CD14-positive monocyte (primary cell): ENCODE data around the gene BLM. TPM values are rescaled to one million over a fixed set of nuclear protein-coding genes. Genes with fewer than 3 reads are reported as not detected.

Experiments
- DNase-seq, 3 donors: peaks; one replicate each; pipeline ENCODE4 v3.0.0-alpha.2; 2011 to 2022
- H2AFZ ChIP-seq: 2 replicates; pipeline ENCODE4 v1.6.0; 2012; ENCODE audit warnings: mild to moderate bottlenecking, low read depth, low read length, inconsistent platforms; ENCODE audit not compliant: insufficient read depth, poor library complexity, severe bottlenecking
- H3K27ac ChIP-seq, 2 donors: 1 replicate in 1 of 2; 2 replicates in 1 of 2; pipeline ENCODE4 v1.5.1; 2012 to 2013; ENCODE audit warnings: low read length in 2 of 2, control low read depth in 1 of 2, inconsistent platforms in 1 of 2, low read depth in 1 of 2, mild to moderate bottlenecking in 1 of 2
- H3K27me3 ChIP-seq, 2 donors: one replicate each; pipeline versions ENCODE4 v1.6.0 to v1.6.1; 2011 to 2013; ENCODE audit warnings: low read length in 2 of 2; ENCODE audit not compliant: control insufficient read depth in 2 of 2, insufficient read depth in 2 of 2
- H3K36me3 ChIP-seq, 2 donors: replicated peaks in 1 of 2; 1 replicate in 1 of 2; 2 replicates in 1 of 2; pipeline versions ENCODE4 v1.5.1 to v1.6.1; 2012 to 2013; ENCODE audit warnings: low read length in 2 of 2, control low read depth in 1 of 2, inconsistent platforms in 1 of 2, mild to moderate bottlenecking in 1 of 2; ENCODE audit not compliant: insufficient read depth in 2 of 2, control insufficient read depth in 1 of 2
- H3K4me1 ChIP-seq, 2 donors: 1 replicate in 1 of 2; 2 replicates in 1 of 2; pipeline versions ENCODE4 v1.5.1 to v1.6.1; 2012 to 2013; ENCODE audit warnings: low read length in 2 of 2, control low read depth in 1 of 2, inconsistent platforms in 1 of 2, mild to moderate bottlenecking in 1 of 2, moderate library complexity in 1 of 2; ENCODE audit not compliant: insufficient read depth in 2 of 2, control insufficient read depth in 1 of 2
- H3K4me2 ChIP-seq: replicated peaks from 2 replicates; pipeline ENCODE3; 2012; ENCODE audit warnings: low read length, moderate library complexity, mild to moderate bottlenecking; ENCODE audit not compliant: poor library complexity, severe bottlenecking; ENCODE audit errors: extremely low read depth
- H3K4me3 ChIP-seq, 3 experiments: fragments of 200-600 bp in 1 of 3; sonication (generic) in 1 of 3; replicated peaks in 1 of 3; 1 replicate in 2 of 3; 2 replicates in 1 of 3; pipeline ENCODE4 v1.5.1; 2011 to 2013; ENCODE audit warnings: low read length in 3 of 3, mild to moderate bottlenecking in 3 of 3, control low read depth in 2 of 3, low read depth in 2 of 3, inconsistent platforms in 1 of 3, moderate library complexity in 1 of 3
- H3K79me2 ChIP-seq: 2 replicates; pipeline ENCODE4 v1.6.0; 2012; ENCODE audit warnings: mild to moderate bottlenecking, control low read depth, inconsistent platforms, low read length, moderate library complexity; ENCODE audit not compliant: insufficient read depth
- H3K9ac ChIP-seq: 2 replicates; pipeline ENCODE4 v1.6.0; 2017; ENCODE audit warnings: low read length, mild to moderate bottlenecking; ENCODE audit not compliant: insufficient read depth, poor library complexity, severe bottlenecking
- H3K9me3 ChIP-seq, 2 donors: replicated peaks in 1 of 2; 1 replicate in 1 of 2; 2 replicates in 1 of 2; pipeline versions ENCODE4 v1.5.1 to v1.6.1; 2012 to 2013; ENCODE audit warnings: low read length in 2 of 2, control low read depth in 1 of 2; ENCODE audit not compliant: control insufficient read depth in 1 of 2, insufficient read depth in 1 of 2
- H4K20me1 ChIP-seq: 2 replicates; pipeline ENCODE4 v1.6.0; 2012; ENCODE audit warnings: mild to moderate bottlenecking, low read length, control low read depth, moderate library complexity; ENCODE audit not compliant: insufficient read depth
- H3K27ac Mint-ChIP-seq, 7 donors: one replicate each; pipeline ENCODE4 v1.8.0; 2020; ENCODE audit warnings: mild to moderate bottlenecking in 7 of 7, mixed read lengths in 7 of 7, moderate library complexity in 6 of 7, inconsistent platforms in 2 of 7
- H3K27me3 Mint-ChIP-seq, 3 donors: one replicate each; pipeline ENCODE4 v1.8.0; 2021 to 2022; ENCODE audit warnings: low read depth in 3 of 3, mild to moderate bottlenecking in 3 of 3, mixed read lengths in 3 of 3, moderate library complexity in 3 of 3, inconsistent platforms in 1 of 3
- H3K36me3 Mint-ChIP-seq, 2 donors: one replicate each; pipeline ENCODE4 v1.8.0; 2020; ENCODE audit warnings: mixed read lengths in 2 of 2, inconsistent platforms in 1 of 2, mild to moderate bottlenecking in 1 of 2
- H3K4me1 Mint-ChIP-seq: one replicate; pipeline ENCODE4 v1.8.0; 2020; ENCODE audit warnings: mild to moderate bottlenecking, mixed read lengths
- H3K4me3 Mint-ChIP-seq, 2 donors: one replicate each; pipeline ENCODE4 v1.8.0; 2020; ENCODE audit warnings: mild to moderate bottlenecking in 2 of 2, mixed read lengths in 2 of 2, moderate library complexity in 1 of 2
- H3K9me3 Mint-ChIP-seq, 7 donors: one replicate each; pipeline ENCODE4 v1.8.0; 2020 to 2022; ENCODE audit warnings: mixed read lengths in 7 of 7, mild to moderate bottlenecking in 6 of 7, moderate library complexity in 6 of 7, inconsistent platforms in 2 of 7
- WGBS: methylation state at CpG from one replicate; pipeline ENCODE4 v1.1.5; 2013; ENCODE audit warnings: missing lambda C conversion rate; ENCODE audit not compliant: insufficient coverage; 5-methylcytosine and 5-hydroxymethylcytosine counted together
- intact Hi-C, 2 donors: fragments of 100-400 bp; cut with micrococcal nuclease; formaldehyde crosslinking; loops; one replicate each; pipeline versions ENCODE4 v1.15.0 to v1.15.1; 2023
- polyA plus RNA-seq, 3 donors: library from polyadenylated mRNA; depleted of rRNA in 1 of 3; unstranded in 2 of 3; stranded (reverse) in 1 of 3; fragments of 300-500 nt in 2 of 3; fragments of >200 nt in 1 of 3; fragmentation: Illumina TruSeq in 2 of 3; gene quantifications; 1 replicate in 2 of 3; 2 replicates in 1 of 3; pipeline ENCODE4 v1.2.3, GENCODE V29; 2012 to 2021
- TF ChIP-seq, protein P1 (sequence below): fragments of 200-600 bp; IDR thresholded peaks from one replicate; pipeline ENCODE4 v1.8.0; 2022; ENCODE audit warnings: antibody characterized with exemption, mild to moderate bottlenecking

The BLM gene
- polyA plus RNA-seq, 3 donors: 0.69 to 2.3 (median 1.2) TPM

DNA sequence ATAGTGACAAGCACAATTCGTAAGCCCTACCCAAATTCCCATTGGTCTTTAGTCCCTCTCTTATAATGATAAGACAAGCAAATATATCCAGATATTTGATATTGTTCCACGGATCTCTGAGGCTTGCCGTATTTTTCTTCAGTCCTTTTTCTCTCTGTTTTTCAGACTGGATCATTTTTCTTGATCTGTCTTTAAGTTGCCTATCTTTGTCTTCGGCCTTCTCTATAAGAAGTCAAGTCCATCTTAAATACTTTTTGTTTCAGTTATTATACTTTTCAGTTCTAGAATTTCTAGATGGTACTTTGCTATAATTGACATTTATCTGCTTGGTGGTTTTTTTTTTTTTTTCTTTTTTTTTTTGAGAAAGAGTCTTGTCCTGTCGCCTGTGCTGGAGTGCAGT lies 13.7 kb upstream of the BLM start:
- H3K9me3 ChIP-seq: no peaks in the 10 kb centered on the region
- TF ChIP-seq, protein P1, sequence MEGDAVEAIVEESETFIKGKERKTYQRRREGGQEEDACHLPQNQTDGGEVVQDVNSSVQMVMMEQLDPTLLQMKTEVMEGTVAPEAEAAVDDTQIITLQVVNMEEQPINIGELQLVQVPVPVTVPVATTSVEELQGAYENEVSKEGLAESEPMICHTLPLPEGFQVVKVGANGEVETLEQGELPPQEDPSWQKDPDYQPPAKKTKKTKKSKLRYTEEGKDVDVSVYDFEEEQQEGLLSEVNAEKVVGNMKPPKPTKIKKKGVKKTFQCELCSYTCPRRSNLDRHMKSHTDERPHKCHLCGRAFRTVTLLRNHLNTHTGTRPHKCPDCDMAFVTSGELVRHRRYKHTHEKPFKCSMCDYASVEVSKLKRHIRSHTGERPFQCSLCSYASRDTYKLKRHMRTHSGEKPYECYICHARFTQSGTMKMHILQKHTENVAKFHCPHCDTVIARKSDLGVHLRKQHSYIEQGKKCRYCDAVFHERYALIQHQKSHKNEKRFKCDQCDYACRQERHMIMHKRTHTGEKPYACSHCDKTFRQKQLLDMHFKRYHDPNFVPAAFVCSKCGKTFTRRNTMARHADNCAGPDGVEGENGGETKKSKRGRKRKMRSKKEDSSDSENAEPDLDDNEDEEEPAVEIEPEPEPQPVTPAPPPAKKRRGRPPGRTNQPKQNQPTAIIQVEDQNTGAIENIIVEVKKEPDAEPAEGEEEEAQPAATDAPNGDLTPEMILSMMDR: no peak
- Mint-ChIP-seq H3K36me3 (peaks cover 3 to 10% of the 10 kb centered on the region in 2 donors), H3K27ac (no peak overlapping the region), H3K27me3 (peaks cover 0 to 3% (median 0%) of the 10 kb centered on the region in 3 donors), H3K4me1 (peaks cover 35% of the 10 kb centered on the region), H3K9me3 (peaks cover 0 to 3% (median 0%) of the 10 kb centered on the region in 7 donors), H3K4me3 (no peak overlapping the region)
- intact Hi-C loops: loop anchor here in 1 of 2 donors (5.0 kb wide), 2 partner anchors 36 to 184 kb away; no protein-coding TSS in a partner anchor
- no peaks in the 10 kb centered on the region for H4K20me1 ChIP-seq
- no peaks in the 10 kb centered on the region for H3K79me2 ChIP-seq
- H3K4me3 ChIP-seq: no peak overlapping the region
- peaks cover 22 to 25% of the 10 kb centered on the region in 2 donors for H3K4me1 ChIP-seq
- H2AFZ ChIP-seq: no peak overlapping the region
- no peak overlapping the region for H3K4me2 ChIP-seq
- 94% methylated on average over 2 of the region's 5 CpGs for WGBS
- DNase-seq: no peak
- H3K27me3 ChIP-seq: no peaks in the 10 kb centered on the region
- H3K9ac ChIP-seq: no peak overlapping the region
- no peaks in the 10 kb centered on the region for H3K36me3 ChIP-seq
- no peak overlapping the region for H3K27ac ChIP-seq

DNA sequence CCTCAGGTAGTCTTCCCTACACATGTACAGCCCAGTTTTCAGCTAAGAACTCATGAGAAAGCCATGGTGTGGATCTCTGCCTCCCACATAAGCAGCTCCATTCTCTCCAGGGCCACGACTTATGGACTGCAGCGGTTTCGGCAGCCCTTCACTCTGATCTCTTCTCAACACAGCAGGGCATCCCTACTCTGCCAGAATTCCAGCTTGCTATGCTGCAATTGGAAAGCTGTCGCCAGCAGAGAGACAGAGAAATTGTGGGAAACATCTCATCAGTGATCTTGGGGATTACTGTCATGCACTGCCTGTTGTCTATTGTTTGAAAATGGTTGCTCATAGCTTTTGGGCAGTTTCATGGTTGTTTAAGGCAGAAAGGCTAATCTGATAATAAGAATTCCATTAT lies 11.9 kb upstream of the BLM start:
- Histone ChIP-seq H3K79me2 (no peaks in the 10 kb centered on the region), H3K27me3 (no peaks in the 10 kb centered on the region), H2AFZ (no peak overlapping the region), H3K4me1 (peaks cover 22 to 23% of the 10 kb centered on the region in 2 donors), H3K4me2 (no peak overlapping the region), H3K9me3 (no peaks in the 10 kb centered on the region), H3K27ac (no peak overlapping the region), H3K36me3 (no peaks in the 10 kb centered on the region), H4K20me1 (no peaks in the 10 kb centered on the region), H3K4me3 (no peak overlapping the region), H3K9ac (no peak overlapping the region)
- Mint-ChIP-seq H3K4me3 (no peak overlapping the region), H3K9me3 (peaks cover 0 to 2% (median 0%) of the 10 kb centered on the region in 7 donors), H3K36me3 (peaks cover 4 to 10% of the 10 kb centered on the region in 2 donors), H3K27ac (no peak overlapping the region), H3K4me1 (peaks cover 26% of the 10 kb centered on the region), H3K27me3 (peaks cover 0 to 3% (median 0%) of the 10 kb centered on the region in 3 donors)
- intact Hi-C loops: no loop called here
- TF ChIP-seq, protein P1: no peak
- no CpG with 5 or more reads among the region's 4 CpGs for WGBS
- DNase-seq: no peak
